GM12872 (cell line): ENCODE results near the gene CD164.

ENCODE experiments used
- CTCF ChIP-seq: IDR thresholded peaks from 3 replicates; pipeline ENCODE4 v1.5.1; 2011; ENCODE audit warnings: low read depth, mild to moderate bottlenecking, low read length, moderate library complexity; ENCODE audit not compliant: insufficient read depth

Gene CD164

GRCh38 chr6:109349419-109349987 is 32.8 kb downstream of the CD164 start:
- TF ChIP-seq CTCF: no peak

- TF ChIP-seq CTCF: no peak
Observed at GRCh38 chr6:109348226-109348625, 34.0 kb downstream of the CD164 start.

- no peak for TF ChIP-seq CTCF
Observed at GRCh38 chr6:109347779-109348178, 34.5 kb downstream of the CD164 start.

- no peak for TF ChIP-seq CTCF
Observed at GRCh38 chr6:109345986-109346385, 36.3 kb downstream of the CD164 start.

GRCh38 chr6:109344226-109344625 is 38.0 kb downstream of the CD164 start:
- no peak for TF ChIP-seq CTCF

GRCh38 chr6:109343518-109343917 is 38.7 kb downstream of the CD164 start:
- no peak for TF ChIP-seq CTCF

GRCh38 chr6:109342911-109343310 is 39.4 kb downstream of the CD164 start:
- TF ChIP-seq CTCF: no peak
